ENCODE measurements around the gene MDFI. TPM values are rescaled to one million over a fixed set of nuclear protein-coding genes. Genes with fewer than 3 reads are reported as not detected.

The MDFI gene
- 29.5 and 87.4 TPM in 2 replicates for total RNA-seq (ENCODE audit: low replicate concordance)

GRCh38 chr6:41638002-41638934, at the start of gene MDFI:
TSS of gene MDFI (plus strand) at chr6:41638468. CDS start at chr6:41638750, 282 bp downstream.
- peaks cover 6% of the 10 kb centered on the region for H3F3A ChIP-seq (ENCODE audit: low read depth)
- H3K4me3 ChIP-seq, result peak within 1 kb of the TSS; percentile 76
- H3K27ac ChIP-seq, result no peak within 1 kb of the TSS
- Mint-ChIP-seq H3K36me3 (peaks cover 19% of the 10 kb centered on the region), H3K4me1 (peaks cover 55% of the 10 kb centered on the region), H3K9me3 (no peaks in the 10 kb centered on the region), H3K4me3 (peak within 1 kb of the TSS; percentile 94), H3K27ac (peak within 1 kb of the TSS; percentile 43), H3K27me3 (ENCODE audit: insufficient read depth, low read depth) (peaks cover 38% of the 10 kb centered on the region)
- H3K27me3 ChIP-seq, result peaks cover 73% of the 10 kb centered on the region
- peaks cover 31% of the 10 kb centered on the region for H3K4me1 ChIP-seq
- peak within 1 kb of the TSS; percentile 95 for H3K4me2 ChIP-seq
- H3K36me3 ChIP-seq, result no peaks in the 10 kb centered on the region
- TF ChIP-seq CTCF (IDR thresholded peaks at IDR 0.05) (no peak), EZH2 (IDR thresholded peaks at IDR 0.05) (no peak), EZH2phosphoT487 (IDR thresholded peaks at IDR 0.05) (no peak)
- H4K20me1 ChIP-seq (ENCODE audit: low read depth), result peaks cover 36% of the 10 kb centered on the region
- H3K9ac ChIP-seq, result no peak within 1 kb of the TSS
- peaks cover 21% of the 10 kb centered on the region for H3K79me2 ChIP-seq (ENCODE audit: low read depth)
- peak within 1 kb of the TSS; percentile 48 for H2AFZ ChIP-seq (replicated peaks)
- H3K9me3 ChIP-seq (ENCODE audit: low read depth), result no peaks in the 10 kb centered on the region
- peak; percentile 81 for DNase-seq (ENCODE audit: low spot score)

- Histone ChIP-seq H3K36me3 (no peaks in the 10 kb centered on the region), H3K4me2 (no peak overlapping the region), H2AFZ (replicated peaks) (no peak overlapping the region), H3F3A (ENCODE audit: low read depth) (peaks cover 13% of the 10 kb centered on the region), H4K20me1 (ENCODE audit: low read depth) (peaks cover 59% of the 10 kb centered on the region), H3K9me3 (ENCODE audit: low read depth) (no peaks in the 10 kb centered on the region), H3K4me1 (peaks cover 41% of the 10 kb centered on the region), H3K79me2 (ENCODE audit: low read depth) (no peaks in the 10 kb centered on the region), H3K27me3 (no peaks in the 10 kb centered on the region), H3K4me3 (no peak overlapping the region), H3K27ac (no peak overlapping the region), H3K9ac (no peak overlapping the region)
- no peak overlapping the region for H3K27ac Mint-ChIP-seq
- no peaks in the 10 kb centered on the region for H3K9me3 Mint-ChIP-seq
- TF ChIP-seq EZH2phosphoT487 (IDR thresholded peaks at IDR 0.05), result no peak
- TF ChIP-seq EZH2 (IDR thresholded peaks at IDR 0.05), result no peak
- TF ChIP-seq CTCF (IDR thresholded peaks at IDR 0.05), result no peak
- no peak overlapping the region for H3K4me3 Mint-ChIP-seq
- H3K36me3 Mint-ChIP-seq, result peaks cover 31% of the 10 kb centered on the region
- H3K27me3 Mint-ChIP-seq (ENCODE audit: insufficient read depth, low read depth), result peaks cover 10% of the 10 kb centered on the region
- H3K4me1 Mint-ChIP-seq, result peaks cover 57% of the 10 kb centered on the region
- no peak for DNase-seq (ENCODE audit: low spot score)
Observed at GRCh38 chr6:41589223-41589622, 49.0 kb upstream of the MDFI start.

- H3K9me3 ChIP-seq (ENCODE audit: low read depth), result no peaks in the 10 kb centered on the region
- peaks cover 52% of the 10 kb centered on the region for H4K20me1 ChIP-seq (ENCODE audit: low read depth)
- no peak overlapping the region for H3K27ac ChIP-seq
- peaks cover 50% of the 10 kb centered on the region for H3K4me1 Mint-ChIP-seq
- no peak overlapping the region for H3K9ac ChIP-seq
- TF ChIP-seq EZH2 (IDR thresholded peaks at IDR 0.05) (no peak), CTCF (IDR thresholded peaks at IDR 0.05) (no peak), EZH2phosphoT487 (IDR thresholded peaks at IDR 0.05) (no peak)
- no peaks in the 10 kb centered on the region for H3K36me3 ChIP-seq
- H3K27ac Mint-ChIP-seq, result no peak overlapping the region
- H3K4me2 ChIP-seq, result no peak overlapping the region
- no peak for DNase-seq (ENCODE audit: low spot score)
- H3K36me3 Mint-ChIP-seq, result peaks cover 31% of the 10 kb centered on the region
- no peaks in the 10 kb centered on the region for H3K9me3 Mint-ChIP-seq
- peaks cover 13% of the 10 kb centered on the region for H3F3A ChIP-seq (ENCODE audit: low read depth)
- no peak overlapping the region for H2AFZ ChIP-seq (replicated peaks)
- no peak overlapping the region for H3K4me3 ChIP-seq
- H3K4me3 Mint-ChIP-seq, result no peak overlapping the region
- peaks cover 10% of the 10 kb centered on the region for H3K27me3 Mint-ChIP-seq (ENCODE audit: insufficient read depth, low read depth)
- no peaks in the 10 kb centered on the region for H3K27me3 ChIP-seq
- H3K4me1 ChIP-seq, result peaks cover 34% of the 10 kb centered on the region
- H3K79me2 ChIP-seq (ENCODE audit: low read depth), result no peaks in the 10 kb centered on the region
Observed at GRCh38 chr6:41589636-41590622, 48.3 kb upstream of the MDFI start.

All from neural progenitor cell (in vitro differentiated cells).